HG03460 (cell line): ENCODE results near the gene CFAP99.

ENCODE experiments used
- ATAC-seq: cut with Tn5 transposase; IDR thresholded peaks from one replicate; pipeline ENCODE4 v1.9.1; 2021; ENCODE audit not compliant: unreplicated experiment

CFAP99 gene

DNA sequence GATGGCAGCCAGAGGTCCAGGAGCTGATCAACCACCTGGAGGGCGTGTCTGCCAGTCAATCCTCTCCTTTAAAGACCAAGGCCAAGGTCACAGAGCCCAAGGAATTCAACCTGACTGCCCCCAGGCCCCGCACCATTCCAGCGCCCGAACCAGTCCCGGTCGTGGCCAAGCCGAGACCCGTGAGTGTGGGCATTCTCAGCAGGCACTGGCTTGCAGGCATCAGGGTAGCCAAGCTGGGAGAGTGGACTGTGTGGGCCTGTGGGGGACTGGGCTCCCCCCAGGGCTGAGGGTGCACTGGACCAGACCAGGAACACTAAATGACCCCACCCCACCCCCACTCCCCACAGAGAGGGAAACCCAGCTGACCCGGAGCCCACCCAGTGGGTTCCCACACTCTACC, 26.4 kb downstream of the CFAP99 start:
- no peak for ATAC-seq

DNA sequence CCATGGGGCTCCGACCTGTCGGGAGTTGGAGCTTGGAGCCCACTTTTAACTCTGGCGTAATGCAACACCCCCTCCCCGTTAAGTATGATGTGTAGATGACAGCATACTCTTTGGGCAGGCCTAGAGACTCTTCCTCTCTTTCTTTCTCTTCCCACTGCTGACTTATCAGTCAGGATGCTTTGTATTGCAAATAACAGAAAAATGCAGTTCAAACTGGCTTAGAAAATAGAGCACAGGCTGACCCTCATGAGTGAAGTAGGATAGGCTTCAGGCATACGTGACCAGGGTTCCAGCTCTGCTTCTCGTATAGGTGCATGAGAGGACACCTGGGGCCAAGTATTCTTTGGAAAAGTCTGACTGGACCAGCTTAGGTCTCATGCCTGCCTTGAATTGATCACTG, 26.8 kb downstream of the CFAP99 start:
- no peak for ATAC-seq

DNA sequence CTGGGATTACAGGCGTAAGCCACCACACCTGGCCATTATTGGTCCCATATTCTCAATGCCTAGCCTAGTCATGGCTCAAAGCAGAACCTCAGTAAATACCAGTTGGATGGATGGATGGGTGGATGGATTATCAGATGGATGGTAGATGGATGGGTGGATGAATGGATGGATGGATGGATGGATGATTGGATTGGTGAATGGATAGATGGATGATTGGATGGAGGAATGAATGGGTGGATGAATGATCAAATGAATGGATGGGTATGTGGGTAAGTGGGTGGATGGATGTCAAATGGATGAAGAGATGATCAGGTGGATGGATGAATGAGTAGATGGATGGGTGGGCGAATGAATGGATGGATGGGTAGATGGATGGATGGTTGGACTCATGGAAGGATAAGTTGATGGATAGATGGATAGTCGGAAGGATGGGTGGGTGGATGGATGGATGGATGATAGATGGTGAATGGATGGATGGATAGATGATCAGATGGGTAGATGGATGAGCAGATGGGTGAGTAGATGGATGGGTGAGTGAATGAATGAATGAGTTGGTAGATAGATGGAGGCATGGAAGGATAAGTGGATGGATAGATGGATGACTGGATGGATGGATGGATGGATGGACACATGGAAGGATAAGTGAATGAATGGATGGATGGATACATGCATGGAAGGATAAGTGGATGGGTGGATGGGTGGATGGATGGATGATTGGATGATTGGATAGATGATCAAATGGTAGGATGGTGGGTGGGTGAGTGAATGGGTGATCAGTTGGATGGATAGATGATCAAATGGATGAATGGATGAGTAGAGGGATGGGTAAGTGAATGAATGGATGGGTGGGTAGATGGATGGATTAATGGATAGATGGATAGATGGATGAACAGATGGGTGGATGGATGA, 28.2 kb downstream of the CFAP99 start:
- no peak for ATAC-seq

DNA sequence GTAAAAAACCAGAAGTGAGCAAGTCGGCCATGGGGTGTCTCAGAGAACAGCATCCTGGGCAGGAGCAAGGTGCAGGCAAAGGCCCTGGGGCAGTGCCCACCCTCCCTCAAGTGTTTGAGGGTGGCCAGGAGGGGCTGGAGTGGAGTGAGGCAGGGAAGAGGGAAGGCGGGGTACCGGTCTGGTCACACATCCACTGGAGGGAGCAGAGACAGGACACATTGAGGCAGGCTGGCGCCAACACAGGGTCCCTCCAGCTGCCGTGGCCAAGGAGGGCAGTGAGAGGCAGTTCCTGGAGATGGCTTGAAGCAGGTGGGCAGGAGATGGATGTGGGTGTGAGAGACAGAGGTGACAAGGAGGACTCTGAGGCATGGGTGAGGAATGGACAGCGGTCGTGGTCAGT, 29.8 kb downstream of the CFAP99 start:
- no peak for ATAC-seq

DNA sequence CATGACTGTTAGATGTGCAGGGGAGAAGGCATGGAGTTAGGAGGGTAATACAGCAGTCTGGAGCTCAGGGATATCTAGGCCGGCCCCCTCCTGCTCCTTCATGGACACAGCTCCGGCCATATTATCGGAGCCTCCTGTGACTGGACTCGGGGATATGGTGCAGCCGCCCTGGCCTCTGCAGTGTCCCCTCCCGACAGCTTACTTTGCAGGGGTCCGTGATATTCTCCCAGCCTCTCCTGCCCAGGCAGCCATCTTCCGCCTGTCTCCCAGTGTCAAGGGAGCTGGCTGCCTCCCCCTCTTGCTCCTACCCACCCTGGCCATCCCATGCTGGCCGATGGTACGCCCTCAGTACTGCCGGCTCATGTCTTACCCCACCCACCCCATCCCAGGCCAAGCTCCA, 30.3 kb downstream of the CFAP99 start:
- ATAC-seq = no peak

DNA sequence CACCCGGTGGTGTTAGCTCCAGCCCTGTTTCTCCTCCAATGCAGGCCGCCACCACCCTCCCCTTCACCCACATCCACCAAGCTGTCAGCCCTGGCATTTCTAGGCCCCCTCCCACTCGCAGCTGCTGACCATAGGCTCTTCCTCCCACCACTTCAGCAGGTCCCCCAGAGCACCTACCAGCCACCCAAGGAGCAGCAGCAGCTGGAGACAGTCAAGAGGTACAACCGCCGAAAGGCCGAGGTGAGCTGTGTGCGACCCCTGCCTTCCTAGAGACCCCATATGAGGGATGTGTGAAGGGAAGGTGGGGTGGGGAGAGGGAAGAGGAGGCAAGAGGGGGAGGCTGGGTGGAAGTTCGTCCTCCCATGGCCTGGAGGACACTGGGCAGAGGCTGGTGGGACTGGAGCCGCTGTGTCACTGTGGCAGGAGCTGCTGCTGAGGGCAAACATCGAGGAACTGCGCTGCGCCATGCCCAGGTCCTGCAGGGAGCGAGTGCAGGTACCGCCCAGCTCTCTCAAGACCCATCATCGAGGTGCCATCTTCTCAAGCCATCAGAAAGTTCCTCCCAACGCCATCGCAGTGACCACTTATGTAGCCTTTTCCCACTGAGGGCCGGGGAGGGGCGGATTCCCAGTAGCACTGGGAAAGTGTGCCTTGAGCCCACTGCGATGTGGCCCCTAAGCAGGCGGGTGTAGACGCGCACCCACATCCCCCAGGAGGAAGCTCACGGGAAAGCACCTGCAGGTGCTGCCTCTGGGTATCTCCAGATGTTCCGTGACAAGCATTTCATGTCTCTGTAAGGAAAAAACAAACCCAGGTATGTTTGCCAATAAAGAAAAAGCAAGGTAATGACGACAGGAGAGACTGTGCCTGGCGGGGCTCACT, 31.0 kb downstream of the CFAP99 start:
- ATAC-seq = no peak

DNA sequence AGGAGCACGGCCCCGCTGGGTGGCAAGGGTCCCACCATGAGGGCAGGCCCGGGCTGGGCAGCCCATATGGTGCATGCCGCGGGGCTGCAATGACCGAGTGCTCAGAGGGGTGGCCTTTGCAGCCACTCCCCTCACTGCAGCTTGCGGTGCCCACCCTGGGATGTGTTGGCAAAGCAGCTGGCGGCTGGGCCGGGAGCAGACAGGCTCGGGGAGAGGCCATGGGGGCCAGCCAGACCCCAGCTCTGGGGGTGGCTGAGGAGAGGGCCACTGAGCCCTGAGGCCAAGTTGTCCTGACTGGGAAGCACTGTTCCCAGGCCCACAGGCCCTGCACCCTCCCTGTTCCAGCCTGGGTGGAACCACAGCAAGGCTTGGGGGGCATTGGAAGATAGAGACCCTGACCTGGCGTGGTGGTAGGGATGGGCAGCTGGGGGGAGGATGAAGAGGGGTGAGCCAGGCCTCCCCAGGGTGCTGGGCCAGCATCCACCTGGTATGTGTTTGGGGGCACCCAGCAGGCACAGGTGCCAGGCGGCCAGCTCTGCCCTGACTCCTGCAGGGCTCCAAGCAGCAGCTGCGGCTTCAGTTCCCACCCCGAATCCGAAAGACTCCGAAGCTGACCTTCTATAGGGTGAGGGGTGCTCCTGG, 31.8 kb downstream of the CFAP99 start:
- ATAC-seq = no peak

DNA sequence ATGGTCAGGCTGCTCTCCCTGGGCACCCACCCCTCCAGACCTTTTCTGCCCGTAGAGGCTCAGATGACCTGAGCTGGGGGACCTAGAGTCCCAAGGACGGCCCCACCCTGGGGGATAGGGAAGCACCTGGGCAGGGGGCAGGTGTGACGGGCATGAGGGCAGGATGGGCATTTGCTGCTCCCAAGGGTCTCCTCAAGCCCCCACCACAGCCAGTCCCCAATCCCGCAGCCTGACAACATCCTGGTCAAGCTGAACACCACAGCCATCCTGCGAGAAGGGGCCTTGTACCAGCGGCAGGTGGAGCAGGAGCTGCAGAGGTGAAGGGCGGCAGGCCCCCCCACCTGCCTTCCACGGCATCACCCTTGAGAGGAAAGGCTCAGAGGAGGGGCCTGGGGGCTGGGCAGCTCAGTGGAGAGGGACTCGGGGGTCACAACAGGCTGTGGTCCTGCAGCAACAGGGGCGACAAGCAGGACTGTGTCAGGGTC, 32.3 kb downstream of the CFAP99 start:
- no peak for ATAC-seq

DNA sequence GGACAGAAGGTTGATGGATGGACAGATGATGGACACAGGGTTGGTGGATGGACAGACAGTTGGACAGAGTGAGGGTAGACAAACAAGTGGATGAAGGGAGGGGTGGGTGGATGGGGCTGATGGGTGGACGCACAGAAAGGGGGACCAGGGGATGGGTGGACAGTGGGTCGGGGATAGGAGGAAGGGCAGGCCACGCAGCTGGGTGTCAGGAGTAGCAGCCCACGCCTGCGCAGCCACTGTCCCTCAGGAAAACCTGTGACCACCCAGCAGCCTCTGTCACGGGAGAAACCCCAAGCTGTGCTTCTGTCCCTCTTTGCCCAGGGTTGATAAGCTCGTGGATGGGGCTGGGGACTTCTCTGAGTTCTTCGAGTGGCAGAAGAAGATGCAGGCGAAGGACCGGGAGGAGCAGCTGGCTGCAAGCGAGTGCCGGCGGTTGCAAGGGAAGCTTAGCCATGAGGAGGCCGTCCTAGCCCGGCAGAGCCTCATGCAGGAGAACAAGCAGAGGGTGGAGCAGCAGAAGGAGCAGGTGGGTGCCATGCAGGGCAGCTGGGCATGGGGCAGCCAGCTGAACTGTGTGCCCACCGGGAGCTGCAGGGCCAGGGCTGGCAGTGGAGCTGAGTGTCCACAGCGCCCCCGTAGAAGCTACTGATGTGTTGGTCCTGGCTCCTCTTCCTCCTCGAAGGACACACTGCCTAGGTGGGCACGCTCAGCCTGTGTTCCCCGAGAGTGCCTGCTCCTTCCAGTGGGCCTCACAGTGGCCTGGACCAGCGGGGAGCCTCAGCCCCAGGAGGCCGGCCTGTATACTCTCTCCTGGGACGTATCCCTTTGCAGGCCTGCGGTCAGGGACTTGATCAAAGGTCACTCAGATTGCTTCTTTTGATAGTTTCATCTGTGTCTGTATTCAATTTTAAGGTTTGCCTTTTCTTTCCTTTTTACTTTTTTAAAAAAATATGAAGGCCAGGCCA, 33.3 kb downstream of the CFAP99 start:
- no peak for ATAC-seq

DNA sequence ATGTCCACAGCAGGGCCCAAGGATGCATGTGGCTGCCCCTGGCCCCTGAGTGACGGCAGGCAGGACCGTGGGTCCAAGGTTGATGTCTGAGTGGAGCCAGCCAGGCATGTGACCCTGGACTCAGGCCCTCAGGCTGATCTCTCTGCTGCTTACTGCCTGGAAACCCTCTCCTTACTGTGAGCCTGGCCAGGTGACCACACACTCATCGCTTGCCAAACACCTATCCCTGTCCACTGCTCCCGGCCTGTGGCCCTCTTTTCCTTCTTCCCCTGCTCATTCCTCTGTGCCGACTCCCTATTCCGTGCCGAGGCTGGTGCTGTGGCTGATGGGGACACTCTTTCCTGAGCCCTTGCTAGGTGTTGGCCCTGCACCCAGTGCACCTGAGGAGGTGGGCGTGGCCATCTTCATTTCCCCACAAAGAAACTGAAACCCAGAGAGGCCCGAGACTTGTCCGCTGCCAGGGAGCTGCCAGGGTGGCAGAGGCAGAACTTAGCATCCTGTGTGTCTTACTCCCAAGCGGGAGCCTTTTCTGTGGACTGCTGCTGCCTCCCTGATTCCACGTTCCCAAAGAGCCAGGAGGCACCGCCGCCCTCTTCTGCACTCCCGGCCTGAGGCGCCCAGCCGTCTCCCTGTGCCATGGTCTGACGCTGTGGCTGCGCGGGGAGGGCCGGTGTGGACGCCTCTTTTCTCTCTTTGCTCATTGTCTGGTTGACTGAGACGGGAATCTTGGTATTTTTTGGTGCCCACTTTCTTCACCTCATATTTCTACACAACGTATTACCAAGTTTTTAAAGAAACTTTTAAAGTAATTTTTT, 38.9 kb downstream of the CFAP99 start:
- ATAC-seq = no peak

DNA sequence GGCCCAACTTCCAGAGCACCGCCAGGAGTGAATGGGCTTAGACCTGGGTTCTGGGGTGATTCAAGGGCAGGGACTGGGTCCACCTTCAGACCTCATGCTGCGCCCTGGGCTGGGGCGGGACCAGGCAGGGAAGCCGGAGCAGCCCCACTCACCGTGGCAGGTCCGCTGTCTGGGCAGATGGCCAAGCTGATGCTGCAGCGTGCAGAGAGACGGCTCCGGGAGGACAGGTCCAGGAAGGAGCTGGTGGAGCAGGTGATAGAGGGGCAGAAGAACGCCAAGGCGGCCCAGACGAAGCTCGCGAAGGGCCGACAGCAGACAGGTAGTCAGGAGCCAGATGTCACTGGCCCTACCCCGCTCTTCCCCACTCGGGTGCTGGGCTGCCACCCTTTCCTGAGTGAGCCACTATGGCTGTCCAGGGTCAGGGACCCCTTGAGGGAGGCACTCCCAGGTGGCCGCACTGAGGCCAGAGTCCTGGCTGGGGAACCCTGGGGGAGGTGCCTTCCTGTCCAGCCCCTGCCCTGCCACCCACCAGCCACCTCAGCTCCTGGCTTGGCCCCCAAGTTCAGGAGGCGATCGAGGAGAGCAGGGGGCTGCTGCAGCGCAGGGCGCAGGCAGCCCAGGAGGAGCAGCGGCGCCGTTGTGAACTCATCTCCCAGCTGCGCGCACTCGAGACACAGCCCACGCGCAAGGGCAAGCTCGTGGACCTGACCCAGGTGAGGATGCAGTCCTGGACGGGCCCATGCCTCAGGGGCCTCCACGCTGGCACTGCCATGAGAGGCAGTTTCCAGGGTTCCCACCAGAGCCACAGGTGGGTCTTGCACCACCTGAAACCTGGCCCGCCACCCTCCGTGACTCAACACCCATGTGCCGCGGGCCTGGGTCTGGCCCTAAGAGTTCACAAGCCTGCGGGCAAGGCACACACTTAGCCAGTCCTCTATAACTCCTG, 40.1 kb downstream of the CFAP99 start:
- ATAC-seq = no peak

DNA sequence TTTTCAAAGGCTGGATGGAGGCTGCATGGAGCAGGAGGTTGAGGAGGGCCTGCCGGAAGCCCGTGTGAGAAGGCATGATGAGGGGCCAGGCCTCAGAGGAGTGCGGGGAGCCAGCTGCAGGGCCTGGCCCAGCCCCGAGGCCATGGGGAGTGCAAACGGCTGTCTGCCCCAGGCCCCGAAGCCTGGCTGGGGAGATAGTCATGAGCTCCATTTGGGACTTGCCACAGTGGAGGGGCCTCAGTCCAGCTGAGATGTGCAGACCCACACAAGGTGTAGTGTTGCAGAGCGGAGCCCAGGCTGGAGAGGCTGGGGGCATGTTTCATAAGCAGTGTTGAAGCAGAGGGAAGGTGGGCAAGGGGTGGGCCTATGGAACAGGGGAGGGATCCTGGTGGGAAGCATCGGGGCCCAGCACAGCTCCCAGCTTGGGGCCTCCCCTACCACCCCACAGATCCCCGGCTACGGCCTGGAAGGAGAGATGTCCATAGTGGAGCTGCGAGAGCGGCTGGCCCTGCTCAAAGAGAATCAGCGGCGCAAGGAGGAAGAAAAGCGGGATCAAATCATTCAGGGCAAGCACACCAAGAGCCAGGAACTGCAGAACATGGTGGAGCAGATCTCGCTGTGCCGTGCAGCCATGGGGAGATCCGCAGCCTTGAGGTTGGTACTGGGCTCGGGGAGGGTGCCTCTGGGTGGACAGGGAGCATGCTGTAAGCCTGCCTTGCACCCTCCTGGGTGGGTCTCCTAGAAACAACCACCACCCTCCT, 41.0 kb downstream of the CFAP99 start:
- no peak for ATAC-seq

DNA sequence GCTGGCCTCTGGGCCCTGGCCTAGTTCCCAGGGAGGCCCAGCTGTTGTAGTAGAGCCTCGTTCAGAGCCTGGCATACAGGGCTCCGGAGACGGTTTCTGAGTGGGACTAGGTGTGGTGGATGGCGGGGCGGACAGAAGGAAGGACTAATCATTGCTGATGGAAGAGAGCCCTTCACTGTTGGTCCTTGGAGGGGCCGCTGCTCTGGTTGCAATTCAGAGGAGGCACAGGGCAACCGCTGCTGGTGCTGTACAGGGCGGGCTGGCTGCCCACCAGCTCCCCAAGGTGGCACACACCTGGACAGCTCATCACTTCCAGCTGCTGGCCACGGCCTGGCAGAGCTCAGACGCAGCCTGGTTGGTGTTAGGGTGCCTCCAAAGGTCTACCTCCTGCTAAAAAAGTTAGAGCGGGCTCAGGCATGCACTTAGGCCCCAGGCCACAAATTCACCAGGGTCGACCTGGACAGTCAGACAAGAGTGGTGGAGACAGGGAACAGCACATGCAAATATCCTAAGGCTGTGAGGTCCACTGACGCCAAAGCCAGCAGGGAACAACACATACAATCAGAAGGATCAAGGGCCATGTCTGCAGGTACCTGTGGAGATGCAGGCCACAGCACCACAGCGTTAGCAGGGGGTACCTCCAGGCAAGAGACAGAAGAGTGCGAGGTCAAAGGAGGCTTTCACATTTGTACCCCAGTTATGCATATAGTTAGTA, 42.6 kb downstream of the CFAP99 start:
- no peak for ATAC-seq

DNA sequence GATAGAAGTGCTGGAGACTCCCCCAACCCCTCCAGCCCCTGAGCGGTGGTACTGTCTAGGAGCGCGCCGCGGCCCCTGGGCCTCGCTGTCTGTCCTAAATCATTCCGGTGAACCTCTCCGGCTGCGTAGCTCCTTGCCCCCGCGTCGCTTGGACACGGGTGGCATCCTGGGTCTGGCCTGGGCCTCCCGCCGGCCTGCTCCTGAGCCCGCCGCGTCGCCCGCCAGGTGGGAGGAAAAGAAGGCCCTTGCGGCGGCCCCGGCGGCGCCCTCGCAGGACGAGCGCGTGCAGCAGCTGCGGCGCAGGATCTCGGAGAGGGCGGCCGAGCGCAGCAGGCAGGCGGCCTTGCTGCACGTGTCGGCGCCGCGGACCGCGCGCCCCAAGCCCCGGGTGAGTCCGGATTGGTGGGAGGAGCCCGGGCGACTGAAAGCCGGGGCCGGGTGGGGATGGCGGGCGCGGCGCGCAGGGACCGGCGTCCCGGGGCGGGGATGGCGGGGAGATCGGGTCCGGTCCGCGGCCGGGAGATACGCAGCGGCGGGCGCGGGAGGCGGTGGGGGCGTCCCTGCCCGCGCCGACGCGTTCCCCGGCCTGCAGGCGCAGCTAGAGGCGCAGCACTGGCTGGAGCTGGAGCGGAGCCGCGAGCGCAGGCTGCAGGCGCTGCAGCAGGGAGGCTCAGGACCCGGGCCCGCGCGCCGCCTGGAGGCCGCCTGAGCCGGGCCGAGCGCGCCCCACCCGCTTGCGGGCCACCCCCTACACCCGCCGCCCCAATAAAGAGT, 43.6 kb downstream of the CFAP99 start:
- ATAC-seq = peak; percentile 75

DNA sequence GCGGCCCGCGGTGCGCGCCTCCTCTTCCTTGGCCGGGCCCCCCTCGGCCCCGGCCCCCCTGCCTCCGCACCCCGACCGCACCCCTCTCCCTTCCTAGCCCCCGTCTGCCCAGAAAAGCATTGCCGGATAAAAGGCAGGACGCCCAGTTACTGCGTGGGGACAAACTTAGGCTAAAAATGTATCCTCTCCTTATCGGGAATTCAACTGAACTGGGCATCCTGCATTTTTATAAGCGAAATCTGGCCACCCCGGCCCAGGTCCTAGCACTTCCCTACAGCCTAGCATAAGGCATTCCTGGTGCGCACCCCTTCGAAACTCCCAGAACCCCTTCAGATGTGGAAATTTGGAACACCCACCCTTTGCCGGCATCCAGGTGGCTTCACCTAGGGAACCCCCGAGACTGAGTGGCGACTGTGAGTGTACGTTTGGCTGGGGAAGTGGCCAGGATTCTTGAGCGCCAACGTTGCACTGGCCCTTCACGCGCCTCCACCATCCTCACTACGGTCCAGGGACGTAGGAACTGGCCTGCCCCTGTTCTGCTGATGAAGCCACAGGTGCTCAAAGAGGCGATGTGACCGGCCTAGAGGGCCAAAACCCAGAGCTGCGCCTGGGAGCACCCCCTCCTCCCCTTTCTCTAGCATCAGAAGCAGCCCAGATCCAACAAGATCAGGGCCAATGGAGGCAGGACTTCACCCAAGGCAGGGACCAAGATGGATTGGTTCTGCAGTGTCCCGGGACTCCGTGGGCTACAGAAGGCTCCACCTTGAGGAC, 44.4 kb downstream of the CFAP99 start:
- ATAC-seq = no peak
